ENCODE data around the gene APBA1. TPM values are rescaled to one million over a fixed set of nuclear protein-coding genes. Genes with fewer than 3 reads are reported as not detected.

The APBA1 gene
- total RNA-seq, 1 donor: 11.2 TPM

- DNase-seq (ENCODE audit: low read depth): no peak
- no peak for TF ChIP-seq CTCF (IDR thresholded peaks at IDR 0.05; ENCODE audit: insufficient read depth, low read depth, low read length)
- no peak overlapping the region for H3K4me3 ChIP-seq (ENCODE audit: low read depth, low read length)
Measured at GRCh38 chr9:69696802-69697201, 24.6 kb upstream of the APBA1 start.

GRCh38 chr9:69689991-69690538 lies 17.9 kb upstream of the APBA1 start:
- TF ChIP-seq CTCF (IDR thresholded peaks at IDR 0.05; ENCODE audit: insufficient read depth, low read depth, low read length): no peak
- no peak for DNase-seq (ENCODE audit: low read depth)
- H3K4me3 ChIP-seq (ENCODE audit: low read depth, low read length): no peak overlapping the region

- TF ChIP-seq CTCF (IDR thresholded peaks at IDR 0.05; ENCODE audit: insufficient read depth, low read depth, low read length): no peak
- H3K4me3 ChIP-seq (ENCODE audit: low read depth, low read length): no peak overlapping the region
- no peak for DNase-seq (ENCODE audit: low read depth)
Measured at GRCh38 chr9:69683927-69684326, 11.8 kb upstream of the APBA1 start.

- no peak overlapping the region for H3K4me3 ChIP-seq (ENCODE audit: low read depth, low read length)
- no peak for TF ChIP-seq CTCF (IDR thresholded peaks at IDR 0.05; ENCODE audit: insufficient read depth, low read depth, low read length)
- DNase-seq (ENCODE audit: low read depth): no peak
Measured at GRCh38 chr9:69678843-69679538, 6.8 kb upstream of the APBA1 start.

GRCh38 chr9:69677931-69678330 lies 5.8 kb upstream of the APBA1 start:
- no peak for DNase-seq (ENCODE audit: low read depth)
- no peak for TF ChIP-seq CTCF (IDR thresholded peaks at IDR 0.05; ENCODE audit: insufficient read depth, low read depth, low read length)
- no peak overlapping the region for H3K4me3 ChIP-seq (ENCODE audit: low read depth, low read length)

- no peak for TF ChIP-seq CTCF (IDR thresholded peaks at IDR 0.05; ENCODE audit: insufficient read depth, low read depth, low read length)
- DNase-seq (ENCODE audit: low read depth): no peak
- no peak overlapping the region for H3K4me3 ChIP-seq (ENCODE audit: low read depth, low read length)
Measured at GRCh38 chr9:69675563-69675962, 3.4 kb upstream of the APBA1 start.
